A549 (cell line): ENCODE results near the gene PRKAR1B. TPM values are rescaled to one million over a fixed set of nuclear protein-coding genes. Genes with fewer than 3 reads are reported as not detected.

Source experiments
- ATAC-seq, 2 experiments: fragments of 200-7000 bp in 1 of 2; fragments of >200 bp in 1 of 2; cut with Nextera tagmentation in 1 of 2; cut with Tn5 transposase in 1 of 2; 3 replicates each; pipeline versions ENCODE4 v1.8.0 to v1.9.1; 2018 to 2020; ENCODE audit warnings: mild to moderate bottlenecking in 1 of 2, moderate library complexity in 1 of 2
- CTCF ChIA-PET: fragments of 300-600 bp; sonication (Branson Sonifier 250); formaldehyde crosslinking; extraction: SDS; loops from one replicate; lab custom pipeline; 2021; ENCODE audit warnings: antibody characterized with exemption, inconsistent platforms; lab: Yijun Ruan, JAX
- POLR2A ChIA-PET: fragments of 350-600 bp; formaldehyde crosslinking; extraction: SDS; loops from one replicate; lab custom pipeline; 2021; ENCODE audit warnings: antibody characterized with exemption, inconsistent platforms; lab: Yijun Ruan, JAX
- DNase-seq, 2 experiments: peaks; one replicate each; pipeline versions ENCODE4 v3.0.0 to v3.0.0-alpha.2; 2011 to 2016; ENCODE audit warnings: low read depth in 1 of 2, low spot score in 1 of 2
- FAIRE-seq: peaks from 2 replicates; lab custom pipeline; 2011; peaks lifted over from hg19 to GRCh38; lab: Jason Lieb, UNC
- H3K27ac ChIP-seq, 2 experiments: fragments of >200 bp; sonication (Bioruptor Twin); formaldehyde crosslinking; 3 replicates each; pipeline ENCODE4 v1.5.1; 2016 to 2017
- H3K4me1 ChIP-seq: fragments of >200 bp; sonication (Bioruptor Twin); formaldehyde crosslinking; 3 replicates; pipeline ENCODE4 v1.6.1; 2016
- H3K4me2 ChIP-seq: fragments of >200 bp; sonication (Bioruptor Twin); formaldehyde crosslinking; 3 replicates; pipeline ENCODE4 v1.6.1; 2016
- H3K4me3 ChIP-seq: fragments of >200 bp; sonication (Bioruptor Twin); formaldehyde crosslinking; 3 replicates; pipeline ENCODE4 v1.5.1; 2016
- H3K9me3 ChIP-seq: fragments of >200 bp; sonication (Bioruptor Twin); formaldehyde crosslinking; 3 replicates; pipeline ENCODE4 v1.6.1; 2016
- ATOH8 ChIP-seq: fragments of 250-450 bp; sonication (Bioruptor Pico); IDR thresholded peaks from 2 replicates; pipeline ENCODE4 v1.5.0; 2020; ENCODE audit warnings: low read depth, mild to moderate bottlenecking, moderate library complexity
- BHLHE40 ChIP-seq: IDR thresholded peaks from 2 replicates; pipeline ENCODE4 v1.6.1; 2012; ENCODE audit warnings: low read depth, low read length, inconsistent platforms
- CBX8 ChIP-seq: fragments of 200-600 bp; sonication (generic); IDR thresholded peaks from 2 replicates; pipeline ENCODE4 v1.6.1; 2016
- CHD4 ChIP-seq: fragments of 200-600 bp; sonication (generic); IDR thresholded peaks from 2 replicates; pipeline ENCODE4 v1.6.1; 2016; ENCODE audit warnings: antibody characterized with exemption, mild to moderate bottlenecking, borderline replicate concordance
- EHF ChIP-seq: fragments of 250-450 bp; sonication (Bioruptor Pico); IDR thresholded peaks from 2 replicates; pipeline ENCODE4 v1.5.0; 2020; ENCODE audit warnings: mild to moderate bottlenecking
- ESRRA ChIP-seq: fragments of 150-350 bp; IDR thresholded peaks from 2 replicates; pipeline ENCODE4 v1.6.1; 2014; ENCODE audit warnings: mild to moderate bottlenecking, low read length, borderline replicate concordance
- FOSL2 ChIP-seq, 2 experiments: fragments of 450-650 bp in 1 of 2; fragments of >200 bp in 1 of 2; sonication (Bioruptor Twin) in 1 of 2; formaldehyde crosslinking; IDR thresholded peaks; 2 replicates each; pipeline versions ENCODE4 v1.5.0 to v1.6.1; 2016 to 2020; ENCODE audit warnings: mild to moderate bottlenecking in 1 of 2, moderate library complexity in 1 of 2
- FOXS1 ChIP-seq: fragments of 250-450 bp; sonication (Bioruptor Pico); IDR thresholded peaks from 2 replicates; pipeline ENCODE4 v1.5.0; 2020; ENCODE audit warnings: mild to moderate bottlenecking, moderate library complexity
- GATA3 ChIP-seq: IDR thresholded peaks from 2 replicates; pipeline ENCODE4 v1.6.1; 2012; ENCODE audit warnings: borderline replicate concordance
- HES2 ChIP-seq: fragments of >200 bp; sonication (Bioruptor Twin); formaldehyde crosslinking; IDR thresholded peaks from 2 replicates; pipeline ENCODE4 v1.6.1; 2016
- HOXA7 ChIP-seq: fragments of 250-450 bp; sonication (Bioruptor Pico); IDR thresholded peaks from 2 replicates; pipeline ENCODE4 v1.5.0; 2020; ENCODE audit warnings: mild to moderate bottlenecking, moderate library complexity
- HOXB5 ChIP-seq: fragments of 250-450 bp; sonication (Bioruptor Pico); IDR thresholded peaks from 2 replicates; pipeline ENCODE4 v1.5.0; 2020; ENCODE audit warnings: mild to moderate bottlenecking, moderate library complexity
- JUNB ChIP-seq: fragments of >200 bp; sonication (Bioruptor Twin); formaldehyde crosslinking; IDR thresholded peaks from 2 replicates; pipeline ENCODE4 v1.6.1; 2016
- KDM5A ChIP-seq: fragments of 200-600 bp; sonication (generic); IDR thresholded peaks from 2 replicates; pipeline ENCODE4 v1.6.1; 2016; ENCODE audit warnings: antibody characterized with exemption, mild to moderate bottlenecking
- MAFK ChIP-seq: fragments of 450-650 bp; IDR thresholded peaks from 2 replicates; pipeline ENCODE4 v1.6.1; 2014; ENCODE audit not compliant: partially characterized antibody
- MAX ChIP-seq: IDR thresholded peaks from 2 replicates; pipeline ENCODE4 v1.6.1; 2012
- NPAS2 ChIP-seq: fragments of 250-450 bp; sonication (Bioruptor Pico); IDR thresholded peaks from 2 replicates; pipeline ENCODE4 v1.8.0; 2022; ENCODE audit warnings: mild to moderate bottlenecking, moderate library complexity, borderline replicate concordance
- POLR2A ChIP-seq: IDR thresholded peaks from 2 replicates; pipeline ENCODE4 v1.6.1; 2012; ENCODE audit warnings: mild to moderate bottlenecking, low read length
- POLR2AphosphoS2 ChIP-seq: conservative IDR thresholded peaks from 2 replicates; pipeline ENCODE4 v1.6.1; 2012; ENCODE audit warnings: low read length, improper control_type of control experiment, inconsistent platforms
- RCOR1 ChIP-seq: fragments of 150-350 bp; IDR thresholded peaks from 2 replicates; pipeline ENCODE4 v1.6.1; 2014; ENCODE audit warnings: antibody characterized with exemption, low read length, low read depth
- REST ChIP-seq: fragments of 200-600 bp; sonication (generic); IDR thresholded peaks from 2 replicates; pipeline ENCODE4 v1.6.1; 2016; ENCODE audit warnings: antibody characterized with exemption, mild to moderate bottlenecking, moderate library complexity
- RFX5 ChIP-seq: fragments of 450-650 bp; IDR thresholded peaks from 2 replicates; pipeline ENCODE4 v1.7.1; 2014; ENCODE audit warnings: antibody characterized with exemption, mild to moderate bottlenecking, moderate library complexity
- RNF2 ChIP-seq: fragments of 200-600 bp; sonication (generic); IDR thresholded peaks from 2 replicates; pipeline ENCODE4 v1.6.1; 2016; ENCODE audit warnings: low read depth, mild to moderate bottlenecking, antibody characterized with exemption, moderate library complexity, borderline replicate concordance
- SREBF2 ChIP-seq: fragments of 450-650 bp; IDR thresholded peaks from 2 replicates; pipeline ENCODE4 v1.6.1; 2014; ENCODE audit warnings: mild to moderate bottlenecking, moderate library complexity
- WGBS: methylation state at CpG from one replicate; pipeline ENCODE4 v1.1.6; 2017; ENCODE audit errors: missing lambda C conversion rate; 5-methylcytosine and 5-hydroxymethylcytosine counted together
- polyA minus RNA-seq: library from RNA; depleted of rRNA, polyadenylated mRNA; stranded (reverse); fragments of >200 nt; gene quantifications from 2 replicates; pipeline ENCODE4 v1.2.3, GENCODE V29; 2011; rRNA and poly(A)+ RNA removed
- polyA plus RNA-seq, 4 experiments: library from polyadenylated mRNA; depleted of rRNA in 3 of 4; stranded (reverse); fragments of >200 nt; fragmentation: RNase III in 1 of 4; extraction: RNeasy Plus Mini Kit Qiagen cat#74134 plus additional on column Dnase treatment in 1 of 4; gene quantifications; 2 replicates in 3 of 4; 3 replicates in 1 of 4; pipeline ENCODE4 v1.2.3, GENCODE V29; 2011 to 2017

PRKAR1B gene
- polyA plus RNA-seq (2011; rRNA removed) = 8.5 and 10.1 TPM in 2 replicates
- polyA plus RNA-seq (2012; cell fraction: cytosol; rRNA removed) = 16.8 and 20.8 TPM in 2 replicates
- polyA plus RNA-seq (2012; cell fraction: nucleus; rRNA removed) = 24.3 and 24.6 TPM in 2 replicates
- polyA plus RNA-seq (2017; fragmentation: RNase III; extraction: RNeasy Plus Mini Kit Qiagen cat#74134 plus additional on column Dnase treatment) = 32.0 to 35.7 TPM (median 33.7 TPM) in 3 replicates
- polyA minus RNA-seq = 17.2 and 19.1 TPM in 2 replicates

DNA sequence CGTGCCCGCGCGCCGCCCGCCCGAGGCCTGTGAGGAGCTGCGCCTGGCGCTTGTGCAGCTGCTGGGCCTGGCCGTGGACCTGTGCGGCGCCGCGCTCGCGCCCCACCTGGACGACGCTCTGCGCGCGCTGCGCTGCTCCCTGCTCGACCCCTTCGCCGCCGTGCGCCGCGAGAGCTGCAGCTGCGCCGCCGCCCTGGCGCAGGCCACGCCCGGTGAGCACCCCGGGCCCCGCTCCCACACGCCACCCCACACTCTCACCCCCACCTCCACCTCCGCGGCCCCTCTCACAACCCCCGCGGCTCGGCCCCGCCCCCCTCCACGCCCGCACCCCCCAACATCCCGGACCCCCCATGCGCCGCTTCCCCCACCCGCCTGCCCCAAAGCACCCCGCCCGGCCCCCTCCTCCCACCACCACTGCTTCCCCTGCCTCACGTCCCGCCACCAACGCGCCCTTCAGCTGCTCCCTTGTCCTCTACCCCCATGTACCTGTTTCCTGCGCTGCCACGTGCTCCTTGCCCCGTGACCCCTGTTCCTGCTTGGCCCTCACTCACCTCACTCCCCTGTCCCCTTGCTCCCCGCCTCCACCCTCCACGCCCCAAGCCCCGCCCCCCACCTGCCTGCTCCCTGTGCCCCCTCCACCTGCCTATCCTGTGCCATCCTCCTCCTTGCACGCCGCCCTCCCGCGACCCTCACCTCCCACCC is at the start of gene PRKAR1B:
Gene PRKAR1B (minus strand): TSS at position 178 of the 702 bp plus-strand sequence. CDS start 15,776 bp downstream, outside the sequence.
- Histone ChIP-seq H3K4me1 (peaks cover 13% of the 10 kb centered on the region; the same call in 2 of the 3 replicates), H3K4me3 (peak within 1 kb of the TSS; percentile 85), H3K4me2 (peak within 1 kb of the TSS; percentile 84), H3K27ac (peak within 1 kb of the TSS; percentile 91 to 98), H3K9me3 (peaks cover 37% of the 10 kb centered on the region)
- FAIRE-seq = no peak
- POLR2A ChIA-PET = no interaction called here
- ATAC-seq = peak; percentile 65 to 71
- WGBS = 0% methylated on average over 8 of the region's 66 CpGs
- CTCF ChIA-PET = interaction anchor here (1.1 kb wide), 1 partner anchor 9 kb away, joined by 4 read pairs; no protein-coding TSS in a partner anchor
- peak; percentile 32 to 42 for DNase-seq
- TF ChIP-seq RNF2 (no peak), MAX (peak; percentile 29; the same call in 1 of the 2 replicates), POLR2A (peak; percentile 49), RFX5 (no peak)

- no peak for DNase-seq
- CTCF ChIA-PET = interaction anchor here (0.9 to 2.4 kb wide), 3 partner anchors 12 to 455 kb away, joined by 3 to 12 read pairs (median 3); no protein-coding TSS in a partner anchor
- no peak for TF ChIP-seq POLR2AphosphoS2
- no peak for TF ChIP-seq RCOR1
- TF ChIP-seq KDM5A = no peak
- TF ChIP-seq MAFK = no peak
- no peak for TF ChIP-seq SREBF2
- no peak for TF ChIP-seq FOSL2 (IDR thresholded peaks at IDR 0.05)
- no peak for TF ChIP-seq FOSL2 (CRISPR knock-in tag; IDR thresholded peaks at IDR 0.05)
- TF ChIP-seq GATA3 = no peak
- TF ChIP-seq EHF = no peak
- no peak for TF ChIP-seq ATOH8
- TF ChIP-seq HOXB5 (CRISPR knock-in tag) = no peak
- TF ChIP-seq JUNB = no peak
- TF ChIP-seq CHD4 = no peak
- TF ChIP-seq ESRRA = no peak
- TF ChIP-seq HOXA7 (CRISPR knock-in tag) = no peak
- TF ChIP-seq HES2 = no peak
- no peak for TF ChIP-seq FOXS1 (CRISPR knock-in tag)
- TF ChIP-seq REST = no peak
- no peak for TF ChIP-seq BHLHE40
- no peak for TF ChIP-seq CBX8
- TF ChIP-seq NPAS2 (CRISPR knock-in tag) = no peak
- TF ChIP-seq, all 56 proteins: peak for 0
- FAIRE-seq (no peak), ATAC-seq (no peak)
- WGBS = 92% methylated on average over 10 of the region's 10 CpGs
- Histone ChIP-seq H3K4me3 (no peak overlapping the region), H3K9me3 (no peaks in the 10 kb centered on the region), H3K27ac (no peak overlapping the region), H3K4me2 (no peak overlapping the region), H3K4me1 (no peaks in the 10 kb centered on the region)
- POLR2A ChIA-PET = no interaction called here
Measured at GRCh38 chr7:776381-776780, 49.3 kb upstream of the PRKAR1B start.
